Trophoblast cell (in vitro differentiated cells and primary cell): ENCODE results near the gene IGFL3.

Source experiments
- DNase-seq, 2 donors: peaks; one replicate each; pipeline ENCODE4 v3.0.0-alpha.2; 2016
- H2AFZ ChIP-seq: 2 replicates; pipeline ENCODE4 v1.6.1; 2013; ENCODE audit warnings: low read length, moderate library complexity, mild to moderate bottlenecking; ENCODE audit not compliant: insufficient read depth, poor library complexity
- H2AK5ac ChIP-seq: 2 replicates; pipeline ENCODE4 v1.6.1; 2013; ENCODE audit warnings: mild to moderate bottlenecking, low read length
- H2BK120ac ChIP-seq: 2 replicates; pipeline ENCODE4 v1.6.1; 2013; ENCODE audit warnings: low read length, mild to moderate bottlenecking, moderate library complexity; ENCODE audit not compliant: insufficient read depth, poor library complexity
- H2BK12ac ChIP-seq: 2 replicates; pipeline ENCODE4 v1.6.1; 2013; ENCODE audit warnings: mild to moderate bottlenecking, low read length, moderate library complexity
- H2BK5ac ChIP-seq: 2 replicates; pipeline ENCODE4 v1.6.1; 2013; ENCODE audit warnings: low read length, low read depth, moderate library complexity, mild to moderate bottlenecking; ENCODE audit not compliant: poor library complexity
- H3K14ac ChIP-seq: 2 replicates; pipeline ENCODE4 v1.6.1; 2013; ENCODE audit warnings: mild to moderate bottlenecking, low read length
- H3K18ac ChIP-seq: 2 replicates; pipeline ENCODE4 v1.6.1; 2013; ENCODE audit warnings: mild to moderate bottlenecking, low read length
- H3K23ac ChIP-seq: 2 replicates; pipeline ENCODE4 v1.6.1; 2013; ENCODE audit warnings: low read length
- H3K27ac ChIP-seq: 2 replicates; pipeline ENCODE4 v1.5.1; 2013; ENCODE audit warnings: low read depth, mild to moderate bottlenecking, inconsistent platforms, low read length, moderate library complexity
- H3K27me3 ChIP-seq: 2 replicates; pipeline ENCODE4 v1.6.1; 2013; ENCODE audit warnings: inconsistent platforms, mild to moderate bottlenecking, low read length, moderate library complexity; ENCODE audit not compliant: insufficient read depth
- H3K36me3 ChIP-seq, 2 experiments: 1 replicate in 1 of 2; 2 replicates in 1 of 2; pipeline ENCODE4 v1.6.1; 2013; ENCODE audit warnings: low read length in 2 of 2, mild to moderate bottlenecking in 2 of 2, moderate library complexity in 1 of 2; ENCODE audit not compliant: insufficient read depth in 2 of 2, control insufficient read depth in 1 of 2
- H3K4ac ChIP-seq: 2 replicates; pipeline ENCODE4 v1.6.1; 2013; ENCODE audit warnings: low read depth, mild to moderate bottlenecking, low read length, moderate library complexity
- H3K4me1 ChIP-seq, 2 experiments: 1 replicate in 1 of 2; 2 replicates in 1 of 2; pipeline ENCODE4 v1.6.1; 2013; ENCODE audit warnings: low read length in 2 of 2, mild to moderate bottlenecking in 2 of 2, moderate library complexity in 1 of 2; ENCODE audit not compliant: insufficient read depth in 2 of 2, control insufficient read depth in 1 of 2
- H3K4me2 ChIP-seq: 2 replicates; pipeline ENCODE4 v1.6.1; 2013; ENCODE audit warnings: inconsistent platforms, mild to moderate bottlenecking, low read length, moderate library complexity
- H3K4me3 ChIP-seq: 2 replicates; pipeline ENCODE4 v1.5.1; 2013; ENCODE audit warnings: mild to moderate bottlenecking, low read depth, low read length, inconsistent platforms
- H3K79me1 ChIP-seq: one replicate; pipeline ENCODE4 v1.6.1; 2013; ENCODE audit warnings: low read length
- H3K79me2 ChIP-seq: 2 replicates; pipeline ENCODE4 v1.6.1; 2013; ENCODE audit warnings: low read length, mild to moderate bottlenecking; ENCODE audit not compliant: control insufficient read depth, insufficient read depth, poor library complexity
- H3K9ac ChIP-seq: 2 replicates; pipeline ENCODE4 v1.6.1; 2013; ENCODE audit warnings: mild to moderate bottlenecking, low read length
- H3K9me3 ChIP-seq: 2 replicates; pipeline ENCODE4 v1.6.1; 2013; ENCODE audit warnings: low read depth, mild to moderate bottlenecking, control low read depth, inconsistent platforms, low read length; ENCODE audit not compliant: insufficient read depth
- H4K12ac ChIP-seq: 2 replicates; pipeline ENCODE4 v1.6.1; 2013; ENCODE audit warnings: low read depth, mild to moderate bottlenecking, low read length, moderate library complexity
- H4K8ac ChIP-seq: 2 replicates; pipeline ENCODE4 v1.6.1; 2013; ENCODE audit warnings: low read depth, mild to moderate bottlenecking, low read length, moderate library complexity
- H4K91ac ChIP-seq: one replicate; pipeline ENCODE4 v1.6.1; 2013; ENCODE audit warnings: low read depth, mild to moderate bottlenecking, low read length, moderate library complexity
- WGBS: extraction: QIAGEN DNeasy Blood & Tissue Kit; methylation state at CpG from one replicate; pipeline ENCODE4 v1.1.7; 2013; ENCODE audit warnings: missing lambda C conversion rate; ENCODE audit not compliant: insufficient read length, insufficient coverage; ENCODE audit errors: extremely low coverage; 5-methylcytosine and 5-hydroxymethylcytosine counted together

The IGFL3 gene

GRCh38 chr19:46133101-46133627 is 8.7 kb upstream of the IGFL3 start:
- Histone ChIP-seq H3K14ac (peak overlapping the region; percentile 98), H3K9ac (no peak overlapping the region), H3K4me1 (peaks cover 7 to 9% of the 10 kb centered on the region in 2 experiments), H4K8ac (peak overlapping the region; percentile 94), H3K23ac (no peak overlapping the region), H2BK5ac (peak overlapping the region; percentile 97), H3K36me3 (peaks cover 0 to 2% of the 10 kb centered on the region in 2 experiments), H2BK120ac (peak overlapping the region; percentile 99), H3K27me3 (no peaks in the 10 kb centered on the region), H4K91ac (peak overlapping the region; percentile 100), H4K12ac (peak overlapping the region; percentile 90), H3K79me1 (peaks cover 29% of the 10 kb centered on the region), H2AK5ac (peak overlapping the region; percentile 99), H3K27ac (peak overlapping the region; percentile 86), H3K9me3 (peaks cover 7% of the 10 kb centered on the region), H3K4me2 (no peak overlapping the region), H3K18ac (peak overlapping the region; percentile 98), H2BK12ac (peak overlapping the region; percentile 99), H3K79me2 (peaks cover 8% of the 10 kb centered on the region), H3K4me3 (no peak overlapping the region), H2AFZ (peak overlapping the region; percentile 79), H3K4ac (peak overlapping the region; percentile 96)
- peak; percentile 35 to 89 for DNase-seq
- WGBS: no CpG with 5 or more reads among the region's 6 CpGs

GRCh38 chr19:46132508-46133100 is 8.1 kb upstream of the IGFL3 start:
- Histone ChIP-seq H3K23ac (no peak overlapping the region), H2AK5ac (peak overlapping the region; percentile 99), H2BK120ac (peak overlapping the region; percentile 99), H3K18ac (peak overlapping the region; percentile 98), H3K27me3 (no peaks in the 10 kb centered on the region), H4K91ac (peak overlapping the region; percentile 100), H2BK12ac (peak overlapping the region; percentile 99), H4K8ac (peak overlapping the region; percentile 94), H4K12ac (peak overlapping the region; percentile 90), H2AFZ (peak overlapping the region; percentile 79), H3K4me3 (no peak overlapping the region), H3K79me1 (peaks cover 29% of the 10 kb centered on the region), H3K4me2 (no peak overlapping the region), H3K14ac (peak overlapping the region; percentile 98), H3K4me1 (peaks cover 7 to 9% of the 10 kb centered on the region in 2 experiments), H3K4ac (peak overlapping the region; percentile 96), H3K27ac (peak overlapping the region; percentile 86), H3K9me3 (peaks cover 7% of the 10 kb centered on the region), H3K79me2 (peaks cover 8% of the 10 kb centered on the region), H3K36me3 (peaks cover 0 to 2% of the 10 kb centered on the region in 2 experiments), H3K9ac (no peak overlapping the region), H2BK5ac (peak overlapping the region; percentile 97)
- DNase-seq: no peak
- no CpG with 5 or more reads among the region's 4 CpGs for WGBS

GRCh38 chr19:46131485-46132143 is 7.1 kb upstream of the IGFL3 start:
- Histone ChIP-seq H3K14ac (peak overlapping the region; percentile 98), H3K79me1 (peaks cover 29% of the 10 kb centered on the region), H3K27me3 (no peaks in the 10 kb centered on the region), H3K4me1 (peaks cover 7 to 9% of the 10 kb centered on the region in 2 experiments), H2BK5ac (no peak overlapping the region), H2BK120ac (peak overlapping the region; percentile 58), H4K91ac (peak overlapping the region; percentile 100), H2AK5ac (no peak overlapping the region), H3K23ac (no peak overlapping the region), H3K4me2 (no peak overlapping the region), H3K18ac (no peak overlapping the region), H4K8ac (no peak overlapping the region), H3K36me3 (peaks cover 0 to 2% of the 10 kb centered on the region in 2 experiments), H3K9ac (no peak overlapping the region), H3K79me2 (peaks cover 8% of the 10 kb centered on the region), H3K9me3 (peaks cover 7% of the 10 kb centered on the region), H3K27ac (peak overlapping the region; percentile 1), H2AFZ (no peak overlapping the region), H3K4ac (no peak overlapping the region), H3K4me3 (no peak overlapping the region), H2BK12ac (peak overlapping the region; percentile 46), H4K12ac (no peak overlapping the region)
- DNase-seq: no peak
- no CpG with 5 or more reads among the region's 10 CpGs for WGBS

GRCh38 chr19:46126086-46126580 is 1.6 kb upstream of the IGFL3 start:
- peaks cover 2% of the 10 kb centered on the region in 2 experiments for H3K4me1 ChIP-seq
- no peak overlapping the region for H3K4ac ChIP-seq
- no peaks in the 10 kb centered on the region for H3K36me3 ChIP-seq
- H3K18ac ChIP-seq: no peak overlapping the region
- no peak overlapping the region for H4K8ac ChIP-seq
- no peak overlapping the region for H3K9ac ChIP-seq
- H4K12ac ChIP-seq: no peak overlapping the region
- H3K4me2 ChIP-seq: no peak overlapping the region
- H2BK5ac ChIP-seq: no peak overlapping the region
- H3K79me1 ChIP-seq: no peaks in the 10 kb centered on the region
- no peaks in the 10 kb centered on the region for H3K27me3 ChIP-seq
- no peaks in the 10 kb centered on the region for H3K9me3 ChIP-seq
- no peak overlapping the region for H2BK120ac ChIP-seq
- H3K23ac ChIP-seq: no peak overlapping the region
- H3K27ac ChIP-seq: no peak overlapping the region
- H3K4me3 ChIP-seq: no peak overlapping the region
- DNase-seq: no peak
- WGBS: no CpG with 5 or more reads among the region's 2 CpGs
- no peak overlapping the region for H4K91ac ChIP-seq
- H3K14ac ChIP-seq: no peak overlapping the region
- H2AFZ ChIP-seq: no peak overlapping the region
- H3K79me2 ChIP-seq: no peaks in the 10 kb centered on the region
- H2AK5ac ChIP-seq: no peak overlapping the region
- no peak overlapping the region for H2BK12ac ChIP-seq
